NCI-H82 (cell line): ENCODE measurements around the gene NPL.
A peak's percentile ranks its signal among the peaks of the same experiment; 100 is the strongest.

Experiments
- DNase-seq: peaks from one replicate; lab custom pipeline; 2025; lab: John Stamatoyannopoulos, UW

Gene NPL

DNA sequence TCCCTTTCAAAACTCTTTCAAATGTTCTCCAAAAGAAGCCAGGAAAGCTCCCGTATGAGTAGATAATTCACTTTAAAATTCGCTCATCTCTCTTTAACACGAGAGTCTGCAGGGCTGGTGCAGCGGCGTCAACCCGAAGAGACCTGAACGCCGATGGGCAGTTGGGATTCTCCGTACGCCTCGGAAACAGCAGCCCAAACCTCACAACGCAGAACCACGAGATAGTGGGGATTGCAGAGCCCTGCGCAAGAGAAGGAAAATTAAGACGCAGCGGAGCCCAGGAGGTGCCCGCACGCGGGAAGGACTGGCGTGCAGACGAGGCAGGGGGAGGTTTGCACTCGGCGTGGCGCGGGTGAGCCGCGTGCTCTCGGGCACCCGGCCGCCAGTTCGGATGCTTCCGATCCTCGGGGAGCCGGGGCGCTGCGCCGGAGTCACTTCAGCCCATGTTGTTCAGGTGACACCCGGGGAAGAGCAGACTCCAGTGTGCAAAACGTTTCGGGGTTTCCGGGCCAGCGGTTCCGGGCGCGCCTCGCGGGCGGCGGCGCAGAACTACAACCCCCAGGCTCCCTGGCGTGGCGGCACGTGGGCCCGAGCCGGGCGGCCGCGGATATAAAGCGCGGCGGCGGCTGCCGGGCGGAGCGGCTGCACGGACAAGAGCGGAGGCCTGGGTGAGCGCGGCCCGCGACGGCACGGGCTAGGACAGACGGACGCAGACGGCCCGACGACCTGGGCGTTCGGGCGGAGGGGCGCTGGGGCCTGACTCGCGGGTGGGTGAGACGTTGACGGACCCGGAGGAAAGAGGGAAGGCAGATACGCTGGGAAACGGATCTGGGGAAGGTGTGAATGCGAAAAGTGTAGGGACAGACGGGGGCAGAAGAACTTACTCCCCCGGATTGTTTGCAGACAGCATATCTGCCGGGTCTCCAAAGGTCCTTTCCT is at the start of gene NPL:
TSS of gene NPL (plus strand) at position 636 of the 939 bp plus-strand sequence. CDS start 4,599 bp downstream, outside the sequence.
- peak; percentile 90 for DNase-seq

GRCh38 chr1:182740120-182740519 is 49.5 kb upstream of the NPL start:
- DNase-seq, result no peak

DNA sequence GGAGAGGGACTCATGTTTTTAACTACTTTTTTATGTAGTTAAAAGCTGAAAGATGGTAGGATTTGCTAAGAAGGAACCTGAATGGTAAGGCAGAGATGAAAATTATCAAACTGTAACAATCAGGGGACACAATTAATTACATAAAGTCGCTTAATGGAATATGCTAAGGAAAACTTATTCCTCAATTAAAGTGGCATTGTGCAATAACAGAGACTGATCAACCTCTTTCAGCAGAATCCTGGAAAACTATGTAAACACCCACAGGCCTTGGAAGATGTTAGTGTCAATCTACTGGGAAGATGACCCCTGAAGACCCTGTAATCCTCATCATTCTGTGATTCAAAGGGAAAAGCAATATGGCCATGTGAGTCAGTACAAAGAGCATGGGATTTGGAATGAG is 46.8 kb upstream of the NPL start:
- DNase-seq, result no peak

DNA sequence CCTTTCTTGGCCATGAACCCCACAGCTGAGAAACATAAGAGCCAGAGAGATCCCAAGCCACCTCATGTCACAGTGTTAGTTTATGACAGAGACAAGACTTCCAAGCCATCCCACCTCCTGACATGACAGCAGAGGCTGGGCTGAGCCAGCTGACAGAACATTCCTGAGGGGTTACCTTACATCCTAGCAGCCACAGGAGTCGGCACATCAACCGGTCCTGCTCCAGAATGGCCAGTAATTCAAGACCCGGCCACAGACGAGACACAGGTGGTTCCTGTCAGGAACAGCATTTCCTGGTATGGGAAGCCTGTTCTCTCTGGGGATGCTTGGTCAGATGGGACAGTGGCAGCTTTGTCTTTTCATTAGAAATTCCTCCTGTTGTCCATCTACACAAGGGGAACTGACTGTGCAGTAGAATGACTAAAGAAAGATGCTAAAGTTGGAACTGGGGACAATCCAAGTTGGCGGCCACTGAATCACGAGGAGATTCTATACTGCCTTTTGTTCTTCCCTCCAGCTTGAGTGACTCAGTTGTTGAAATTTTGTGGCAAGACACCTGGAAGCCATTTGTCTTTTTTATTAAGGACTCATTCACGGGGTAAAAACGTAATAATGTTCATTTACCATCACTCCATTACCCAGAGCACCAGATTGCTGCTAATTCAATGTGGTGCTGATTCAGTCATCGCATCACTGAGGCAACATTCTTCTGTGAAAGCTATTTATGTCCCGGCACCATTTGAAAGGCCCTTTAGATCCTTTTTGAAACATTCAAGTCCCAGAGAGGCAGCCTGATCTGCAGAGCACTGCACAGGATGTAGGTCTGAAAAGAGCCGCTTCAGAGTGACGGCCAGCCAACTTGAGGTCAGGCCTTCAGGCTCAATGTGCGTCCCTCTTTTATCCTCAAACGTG is 37.2 kb upstream of the NPL start:
- no peak for DNase-seq

DNA sequence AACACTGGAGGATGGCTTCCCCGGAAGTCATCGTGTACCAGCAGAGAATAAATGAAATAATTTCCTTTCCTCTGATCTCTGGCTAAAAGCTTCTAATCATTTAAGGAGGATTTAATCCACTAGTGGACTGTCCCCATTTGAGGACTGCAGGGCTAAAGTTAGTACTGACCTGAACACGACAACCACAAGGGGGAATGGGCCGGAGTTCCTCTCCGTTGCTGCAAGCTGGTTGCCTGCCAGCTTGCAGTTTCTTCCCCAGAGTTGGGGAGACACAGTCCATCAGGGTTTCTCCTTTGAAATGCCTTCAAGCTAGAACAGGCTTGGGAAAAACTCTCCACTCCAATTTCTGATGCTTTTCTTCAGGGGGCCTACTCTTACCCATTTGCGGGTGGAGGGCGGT is 35.5 kb upstream of the NPL start:
- no peak for DNase-seq

DNA sequence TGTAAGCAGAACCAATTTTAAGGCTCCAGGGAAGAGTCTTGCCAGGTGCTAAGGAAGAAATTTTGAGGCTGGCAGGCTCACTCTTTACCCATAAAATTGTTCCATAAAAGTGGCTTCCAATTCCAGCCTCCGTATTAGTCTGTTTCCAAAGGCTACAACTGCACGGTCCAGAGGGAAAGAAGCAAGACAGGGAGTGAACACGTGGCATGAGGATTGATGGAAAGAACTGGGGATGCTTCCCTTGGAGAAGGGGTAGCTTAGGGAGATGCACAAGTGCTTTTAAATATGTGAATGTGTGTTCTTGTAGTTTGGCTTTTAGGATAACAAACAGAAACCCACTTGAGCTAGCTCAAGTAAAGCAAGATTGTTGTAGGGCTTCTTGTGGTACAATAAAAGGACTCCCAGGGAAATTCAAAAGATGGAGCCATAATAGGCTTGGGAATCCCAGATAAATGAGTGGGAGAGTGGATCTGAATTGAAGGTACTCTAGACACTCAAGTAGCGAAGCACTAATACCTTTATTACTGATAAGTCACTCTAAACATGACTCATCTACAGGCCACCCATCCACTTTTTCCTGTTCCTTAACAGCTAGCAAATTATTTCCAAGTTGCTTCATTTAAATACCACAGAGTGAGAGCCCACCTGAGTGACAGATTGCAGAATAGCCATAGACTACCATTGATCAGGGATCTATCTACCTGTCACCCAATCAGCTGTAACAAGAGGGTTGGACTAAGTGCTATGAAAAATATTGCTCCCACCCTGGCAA is 34.8 kb upstream of the NPL start:
- no peak for DNase-seq

DNA sequence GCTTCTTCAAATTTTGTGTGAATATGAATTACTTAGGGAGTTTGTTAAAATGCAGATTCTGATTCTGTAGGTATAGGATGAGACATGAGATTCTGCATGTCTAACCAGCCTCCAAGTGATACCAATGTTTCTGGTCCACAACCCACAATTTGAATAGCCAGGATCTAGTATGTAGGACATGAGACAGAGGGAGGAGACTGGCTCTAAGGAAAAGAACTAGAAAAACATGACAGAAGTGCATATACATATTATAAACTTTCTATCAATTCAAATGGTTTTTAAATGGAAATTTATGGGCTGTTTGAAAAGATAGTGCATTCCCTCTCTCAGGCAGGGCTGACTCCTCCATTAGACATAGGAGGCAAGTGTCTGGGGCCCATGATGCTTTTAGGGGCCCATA is 33.9 kb upstream of the NPL start:
- DNase-seq, result no peak

DNA sequence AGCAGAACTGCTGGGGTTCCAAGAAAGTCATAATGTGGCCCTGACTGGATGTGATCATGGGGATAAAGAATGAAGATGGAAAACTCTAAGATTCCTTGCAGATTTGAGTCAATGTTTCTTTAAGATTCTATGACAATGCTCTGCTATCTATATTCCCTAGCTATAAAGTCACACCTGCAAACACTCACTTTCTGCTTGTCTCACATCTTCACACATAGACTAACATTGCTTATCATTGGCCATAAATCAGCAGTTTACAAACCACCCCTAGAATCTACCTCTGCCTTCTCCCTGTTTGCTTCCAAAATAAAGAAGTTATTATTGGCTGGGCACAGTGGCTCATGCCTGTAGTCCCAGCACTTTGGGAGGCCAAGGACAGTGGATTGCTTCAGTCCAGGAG is 33.1 kb upstream of the NPL start:
- DNase-seq, result no peak

DNA sequence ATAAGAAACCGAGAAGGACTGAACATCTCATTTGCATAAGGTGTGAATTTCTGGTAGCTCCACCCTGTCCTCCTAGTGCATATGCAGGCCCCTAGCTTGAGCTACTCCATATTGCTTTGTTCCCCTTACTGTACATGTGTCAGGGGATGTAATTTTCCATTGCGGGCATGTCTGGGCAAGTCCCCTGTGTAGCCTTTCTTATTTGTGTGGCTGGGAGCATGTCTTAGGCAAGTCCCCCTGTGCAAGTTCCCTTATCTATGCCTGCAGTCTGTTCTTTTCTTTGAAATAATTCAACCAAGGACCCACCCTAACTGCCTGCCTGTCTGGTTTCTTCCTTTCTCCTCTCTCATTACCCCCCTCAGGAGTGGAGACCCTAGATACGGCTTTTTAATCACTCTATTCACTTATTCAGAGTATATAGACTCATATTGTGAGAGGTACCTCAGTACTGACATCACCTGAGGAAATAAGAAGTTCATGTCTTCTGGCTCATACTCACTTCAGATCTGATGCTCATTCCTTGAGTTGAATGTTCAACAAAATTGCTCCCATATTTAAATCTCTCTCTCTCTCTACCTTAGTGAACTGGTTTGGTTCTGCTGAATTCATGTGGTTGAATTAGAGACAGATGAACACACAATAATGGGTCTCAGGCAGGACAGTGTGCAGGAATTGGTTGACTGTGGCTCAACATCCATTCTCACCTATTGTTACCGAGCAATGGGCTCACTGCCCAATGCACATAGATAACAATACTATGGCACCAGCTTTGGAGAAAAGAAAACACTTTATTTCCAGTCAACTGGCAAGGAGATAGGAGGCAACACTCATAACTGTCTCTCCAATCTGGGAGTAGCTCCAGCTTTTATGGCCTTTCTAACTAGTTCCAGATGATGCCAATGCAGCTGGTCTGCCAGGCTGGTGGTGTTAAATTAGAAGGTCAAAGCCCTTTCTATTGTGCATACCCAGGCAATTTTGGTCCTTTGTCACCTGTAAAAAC is 27.9 kb upstream of the NPL start:
- no peak for DNase-seq

- DNase-seq, result no peak
These were observed 27.0 kb upstream of the NPL start for GRCh38 chr1:182762536-182762935.

- DNase-seq, result no peak
These were observed 25.4 kb upstream of the NPL start for GRCh38 chr1:182764029-182764727.

DNA sequence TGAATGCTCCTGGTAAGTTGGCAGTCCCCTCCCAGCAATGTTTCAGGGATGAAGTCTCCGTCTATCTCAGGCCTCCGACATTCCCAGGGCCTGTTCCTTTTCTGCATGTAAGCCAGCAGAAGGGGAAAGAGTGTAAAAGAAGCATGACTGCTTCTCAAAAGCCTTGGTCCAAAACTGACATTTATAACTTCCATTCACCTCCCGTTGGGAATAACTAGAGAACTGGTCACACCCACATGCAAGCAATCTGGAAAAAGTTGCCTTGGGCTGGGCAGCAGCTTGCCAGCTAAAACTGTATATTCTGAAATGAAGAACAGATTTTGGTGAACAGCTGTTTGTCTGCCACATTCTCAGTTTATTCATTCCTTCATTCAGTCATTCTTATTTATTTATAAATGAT is 24.2 kb upstream of the NPL start:
- no peak for DNase-seq

- DNase-seq, result no peak
These were observed 23.5 kb upstream of the NPL start for GRCh38 chr1:182766050-182766449.

- DNase-seq, result no peak
These were observed 22.5 kb upstream of the NPL start for GRCh38 chr1:182766881-182767645.

DNA sequence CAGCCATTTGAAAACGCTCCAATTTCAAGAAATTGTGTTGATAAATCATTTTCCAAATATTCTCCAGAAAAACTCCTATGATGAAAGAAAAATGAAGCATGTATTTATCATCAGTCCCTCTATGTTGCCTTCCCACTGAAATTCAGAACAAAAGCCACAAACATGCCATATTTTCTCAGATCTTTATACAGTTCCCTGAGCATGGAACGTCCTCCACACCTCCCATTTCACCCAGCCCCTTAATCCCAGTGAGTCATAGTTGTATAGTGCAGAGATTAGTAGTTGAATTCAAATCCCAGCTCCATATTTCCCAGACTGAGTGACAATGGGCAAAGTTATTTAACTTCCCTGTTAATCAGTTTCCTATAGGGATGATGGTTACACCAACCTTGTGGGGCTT is 20.6 kb upstream of the NPL start:
- DNase-seq, result peak; percentile 62

GRCh38 chr1:182770232-182770631 is 19.3 kb upstream of the NPL start:
- no peak for DNase-seq

DNA sequence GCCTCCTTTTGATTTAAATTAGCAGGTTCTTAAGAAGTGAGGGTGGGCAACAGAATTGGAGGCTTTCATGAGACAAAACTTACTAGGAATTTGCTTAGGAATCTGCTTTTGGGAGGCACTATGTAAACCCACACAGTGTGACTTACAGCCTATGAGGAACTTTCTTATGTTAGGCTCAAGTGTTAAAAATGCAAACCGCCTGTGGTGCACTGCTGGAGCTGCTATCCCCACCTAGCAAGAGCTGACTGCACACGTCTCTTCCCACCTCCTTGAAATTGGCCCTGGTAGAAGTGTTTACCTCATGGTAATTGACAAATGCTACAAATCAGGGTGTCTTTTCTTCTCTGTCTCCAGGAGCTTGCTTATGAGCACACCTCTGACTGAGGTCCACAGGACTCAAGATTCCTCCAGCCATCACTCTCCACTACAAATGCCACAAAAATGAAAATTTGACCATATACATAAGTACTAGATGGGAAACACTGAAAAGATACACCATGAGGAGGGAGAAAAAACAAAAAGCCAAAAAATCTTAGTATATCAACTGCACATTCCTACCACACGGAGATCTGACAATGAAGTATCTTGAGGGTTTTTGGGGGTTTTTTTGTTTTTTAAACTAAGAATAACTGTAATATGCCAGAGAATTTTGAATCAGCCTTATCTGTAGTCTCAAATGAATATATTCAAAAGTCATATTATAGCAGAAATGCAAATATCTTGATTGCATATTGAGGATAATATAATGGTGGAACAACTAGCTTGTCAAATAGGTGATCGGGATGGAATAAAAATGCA is 18.2 kb upstream of the NPL start:
- DNase-seq, result no peak

- DNase-seq, result no peak
These were observed 12.2 kb upstream of the NPL start for GRCh38 chr1:182777386-182777785.

DNA sequence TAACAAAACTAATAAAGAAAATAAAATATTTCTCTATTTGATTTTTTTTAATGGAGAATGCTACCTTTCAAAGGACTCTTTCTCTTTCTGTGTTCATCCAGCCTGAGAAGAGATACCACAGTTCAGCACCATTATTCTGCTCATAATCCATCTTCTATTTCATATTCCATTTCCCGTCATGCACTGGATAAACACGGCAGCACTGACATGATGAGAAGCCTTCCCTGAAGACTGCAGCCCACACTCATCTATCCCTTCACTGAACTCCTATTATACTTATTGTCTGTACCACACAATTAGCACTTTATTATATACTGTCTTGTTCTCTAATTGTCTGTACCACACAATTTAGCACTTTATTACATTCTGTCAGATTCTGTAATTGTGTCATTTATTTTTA is 10.7 kb upstream of the NPL start:
- no peak for DNase-seq
